SW 1271 (cell line): Measurements from ENCODE around the gene ABITRAM.
A peak's percentile ranks its signal among the peaks of the same experiment; 100 is the strongest.
"Not testable (repeated sequence)": the region's sequence is repeated elsewhere in the genome, so short reads cannot be mapped to it uniquely, and the experiment has no call there.

Source experiments
- DNase-seq, 2 experiments: peaks; one replicate each; lab custom pipeline; 2025; lab: John Stamatoyannopoulos, UW

Gene ABITRAM, protein sequence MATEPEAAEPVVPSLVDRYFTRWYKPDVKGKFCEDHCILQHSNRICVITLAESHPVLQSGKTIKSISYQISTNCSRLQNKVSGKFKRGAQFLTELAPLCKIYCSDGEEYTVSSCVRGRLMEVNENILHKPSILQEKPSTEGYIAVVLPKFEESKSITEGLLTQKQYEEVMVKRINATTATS

DNA sequence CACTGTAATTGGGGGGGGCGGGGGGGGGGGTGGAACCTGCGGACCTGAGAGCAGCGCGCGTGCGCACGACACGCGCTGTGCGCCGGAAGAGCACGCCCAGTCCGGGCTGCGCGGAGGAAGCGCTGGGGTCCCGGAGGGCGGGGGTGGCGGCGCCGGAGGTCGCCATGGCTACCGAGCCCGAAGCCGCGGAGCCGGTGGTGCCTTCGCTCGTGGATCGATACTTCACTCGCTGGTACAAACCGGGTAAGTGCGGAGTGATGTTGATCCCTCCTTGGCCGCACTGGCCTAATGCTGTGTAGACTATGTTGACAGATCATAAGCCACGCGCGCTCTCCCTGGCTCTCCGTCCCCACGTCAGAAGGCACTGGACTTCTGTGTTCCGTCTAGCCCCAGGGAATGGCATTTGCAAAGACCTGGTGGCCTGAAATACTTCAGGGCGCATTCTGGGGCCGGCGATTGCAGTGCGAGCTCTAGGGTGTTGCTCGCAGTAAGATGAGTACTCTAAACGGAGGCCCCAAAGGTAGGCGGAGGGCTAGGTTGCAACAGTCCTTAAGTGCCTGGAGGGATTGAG, at the start of gene ABITRAM:
Gene ABITRAM, plus strand, starts transcription at position 78 of the 571 bp plus-strand sequence. Its CDS starts 87 bp downstream, at position 165.
- DNase-seq: peak; percentile 63 to 91

DNA sequence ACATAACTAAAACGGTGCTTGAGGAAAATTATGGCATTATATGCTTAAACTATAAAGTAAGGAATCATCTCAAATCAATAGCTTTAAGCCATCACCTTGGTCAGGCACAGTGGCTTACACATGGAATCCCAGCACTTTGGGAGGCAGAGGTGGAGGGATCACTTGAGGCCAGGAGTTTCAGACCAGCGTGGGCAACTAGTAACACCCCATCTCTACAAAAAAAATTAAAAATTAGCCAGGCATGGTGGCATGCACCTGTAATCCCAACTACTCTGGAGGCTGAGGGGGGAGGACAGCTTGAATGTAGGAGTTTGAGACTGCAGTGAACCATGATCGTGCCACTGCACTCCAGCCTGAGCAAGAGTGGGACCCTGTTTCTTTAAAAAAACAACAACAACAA, 49.5 kb upstream of the ABITRAM start:
- no peak for DNase-seq

DNA sequence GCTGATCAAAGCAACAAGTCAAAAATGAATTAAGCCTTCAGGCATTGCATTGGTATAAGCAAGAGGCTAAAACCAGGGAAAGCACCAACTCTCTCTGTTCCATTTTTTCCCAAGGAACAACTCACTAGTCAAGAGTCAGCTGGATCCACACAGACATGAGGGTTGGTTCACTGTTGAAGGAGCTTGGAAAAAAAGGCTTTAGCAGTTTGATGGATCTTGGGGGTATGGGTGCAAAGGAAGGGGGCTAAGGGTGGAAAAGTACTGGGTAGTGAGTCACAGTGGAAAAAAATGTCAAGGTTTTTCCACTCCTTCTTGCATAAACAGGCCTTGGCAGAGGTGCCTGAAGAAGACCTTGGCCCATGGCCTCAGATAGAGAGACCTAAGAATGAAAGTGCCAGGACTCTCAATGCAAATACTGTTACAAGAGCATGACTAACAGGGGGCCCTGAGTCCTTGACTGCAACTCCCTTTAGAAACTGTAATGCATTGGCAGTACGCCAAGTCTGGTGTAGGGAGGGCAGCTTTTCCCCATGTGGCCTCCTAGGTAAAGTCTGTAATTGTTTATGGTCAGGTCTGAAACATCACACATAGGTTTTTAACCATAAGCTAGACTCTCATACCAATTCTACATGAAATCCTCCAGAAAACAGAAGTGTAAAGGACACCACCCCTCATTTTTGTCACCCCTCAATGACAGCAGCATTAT, 48.4 kb upstream of the ABITRAM start:
- DNase-seq: peak in 1 of 2 experiments; percentile 33

DNA sequence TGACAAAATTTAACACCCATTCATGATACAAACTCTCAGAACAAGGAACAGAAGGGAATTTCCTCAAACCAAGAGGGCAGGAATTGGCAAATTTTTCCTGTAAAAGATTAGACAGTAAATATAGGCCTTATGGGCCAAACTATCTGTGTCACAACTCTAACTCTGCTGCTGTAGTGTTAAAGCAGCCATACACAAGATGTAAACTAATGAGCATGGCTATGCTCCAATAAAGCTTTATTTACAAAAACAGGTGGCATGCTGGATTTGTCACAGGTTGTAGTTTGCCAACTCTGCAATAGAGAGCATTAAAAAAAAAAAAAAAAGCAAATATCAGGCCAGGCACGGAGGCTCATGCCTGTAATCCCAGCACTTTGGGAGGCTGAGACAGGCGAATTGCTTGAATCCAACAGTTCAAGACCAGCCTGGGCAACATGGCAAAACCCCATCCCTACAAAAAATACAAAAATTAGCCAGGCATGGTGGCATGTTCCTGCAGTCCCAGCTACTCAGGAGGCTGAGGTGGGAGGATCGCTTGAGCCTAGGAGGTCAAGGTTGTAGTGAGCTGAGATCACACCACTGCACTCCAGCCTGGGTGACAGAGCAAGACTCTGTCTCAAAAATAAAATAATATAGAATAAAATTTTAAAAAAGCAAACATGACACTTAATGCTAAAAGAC, 47.5 kb upstream of the ABITRAM start:
- DNase-seq: not testable (repeated sequence)

DNA sequence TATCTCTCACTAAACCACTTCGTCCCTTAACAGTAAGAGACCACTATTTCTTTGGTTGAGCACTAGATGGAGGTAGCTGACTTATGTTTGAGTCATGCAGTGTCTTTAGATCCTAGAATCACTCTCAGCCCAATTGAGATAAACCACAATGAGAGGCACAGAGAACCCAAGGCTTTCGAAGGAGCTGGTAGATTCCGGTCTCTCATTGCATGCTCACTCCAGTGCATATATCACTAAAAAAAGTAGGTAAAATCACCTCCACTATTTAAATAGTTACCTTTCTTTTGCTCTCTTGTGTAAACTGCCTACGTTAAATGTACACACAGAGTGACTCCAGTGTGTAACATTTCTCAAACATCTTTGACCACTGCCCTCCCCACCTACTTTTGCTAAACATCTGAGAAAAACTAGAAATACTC, 44.5 kb upstream of the ABITRAM start:
- DNase-seq: peak in 1 of 2 experiments; percentile 49

DNA sequence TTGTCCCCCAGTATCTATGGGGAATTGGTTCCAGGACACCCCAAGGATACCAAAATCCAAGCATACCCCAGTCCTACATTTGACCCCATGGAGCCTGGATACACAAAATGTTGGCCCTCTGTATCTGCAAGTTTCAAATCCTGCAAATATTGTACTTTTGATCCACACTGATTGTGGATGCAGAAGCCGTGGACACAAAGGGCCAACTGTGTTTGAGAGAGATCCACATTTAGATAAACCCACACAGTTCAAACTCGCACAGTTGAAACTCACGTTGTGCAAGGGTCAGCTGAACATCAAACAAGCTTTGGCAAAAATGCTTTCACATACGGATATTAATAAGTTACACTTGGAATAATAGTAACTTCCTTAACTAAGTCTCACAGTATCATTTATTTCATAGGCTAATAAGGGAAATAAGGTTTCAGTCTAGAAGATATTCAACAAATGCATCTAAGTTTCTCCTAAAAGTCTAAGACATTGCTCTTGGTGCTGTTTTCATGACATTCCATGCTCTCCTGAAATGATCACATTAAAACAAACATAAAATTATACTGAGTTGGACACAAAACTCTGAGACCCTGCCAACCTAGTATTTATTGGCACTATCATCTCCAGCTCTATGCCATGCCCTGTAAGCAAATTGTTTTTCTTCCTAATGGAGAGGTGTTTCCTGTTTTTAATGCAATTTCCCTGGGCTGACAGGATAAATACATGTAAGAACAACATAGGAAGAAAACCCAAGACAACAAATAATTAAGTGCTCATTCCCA, 39.8 kb upstream of the ABITRAM start:
- no peak for DNase-seq

DNA sequence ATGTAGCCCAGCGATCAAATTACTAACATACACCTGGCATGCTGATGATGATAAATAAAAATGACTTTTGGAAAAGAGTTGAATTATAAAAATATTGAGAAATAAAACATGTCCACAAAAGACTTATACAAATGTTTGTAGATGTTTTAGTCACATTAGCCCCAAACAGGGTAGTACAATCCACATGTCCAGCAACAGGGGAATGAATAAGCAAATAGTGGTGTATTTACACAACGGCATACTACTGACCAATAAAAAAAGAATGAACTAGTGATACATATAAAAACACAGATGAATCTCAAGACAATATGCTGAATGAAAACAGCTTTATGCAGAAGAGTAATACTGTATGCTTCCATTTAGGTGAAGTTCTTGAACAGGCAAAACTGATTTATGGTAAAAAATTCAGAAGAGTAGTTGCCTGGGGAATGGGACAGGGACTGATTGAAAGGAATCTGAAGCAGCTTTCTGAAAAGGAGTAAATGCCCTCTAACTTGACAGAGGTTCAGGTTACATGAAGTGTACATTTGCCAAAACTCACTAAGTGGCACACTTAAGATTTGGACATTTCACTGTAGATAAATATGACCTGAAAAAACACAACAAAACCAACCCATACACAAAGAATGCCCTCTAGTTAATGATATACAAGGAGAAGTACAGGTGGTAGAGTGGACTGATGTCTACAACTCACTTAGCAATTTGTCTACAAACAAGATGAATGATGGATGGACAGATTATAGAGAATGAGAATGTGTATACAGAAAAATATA, 36.7 kb upstream of the ABITRAM start:
- DNase-seq: no peak

DNA sequence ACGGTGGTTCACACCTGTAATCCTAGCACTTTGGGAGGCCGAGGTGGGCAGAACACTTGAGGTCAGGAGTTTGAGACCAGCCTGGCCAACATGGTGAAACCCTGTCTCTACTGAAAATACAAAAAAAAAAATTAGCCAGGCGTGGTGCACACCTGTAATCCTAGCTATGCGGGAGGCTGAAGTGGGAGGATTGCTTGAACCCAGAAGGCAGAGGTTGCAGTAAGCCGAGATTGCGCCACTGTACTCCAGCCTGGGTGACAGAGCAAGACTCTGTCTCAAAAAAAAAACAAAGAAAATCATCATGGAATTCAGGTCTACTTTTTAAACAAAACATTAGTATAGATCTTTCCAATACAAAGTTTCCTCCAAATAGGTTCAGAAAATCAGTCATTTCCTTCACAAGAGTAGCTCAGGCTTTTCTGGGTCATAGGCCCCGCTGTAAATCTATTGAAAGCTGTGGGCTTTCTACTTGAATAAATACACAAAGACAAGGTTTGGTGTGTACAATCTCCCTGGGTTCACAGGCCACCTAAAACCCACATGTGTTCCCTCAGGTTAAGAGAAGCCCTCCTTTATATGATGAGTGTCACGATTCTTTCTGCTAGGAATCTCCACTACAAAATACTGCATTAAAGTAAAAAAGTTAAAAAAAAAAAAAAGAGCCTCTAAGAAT, 35.0 kb upstream of the ABITRAM start:
- not testable (repeated sequence) for DNase-seq

DNA sequence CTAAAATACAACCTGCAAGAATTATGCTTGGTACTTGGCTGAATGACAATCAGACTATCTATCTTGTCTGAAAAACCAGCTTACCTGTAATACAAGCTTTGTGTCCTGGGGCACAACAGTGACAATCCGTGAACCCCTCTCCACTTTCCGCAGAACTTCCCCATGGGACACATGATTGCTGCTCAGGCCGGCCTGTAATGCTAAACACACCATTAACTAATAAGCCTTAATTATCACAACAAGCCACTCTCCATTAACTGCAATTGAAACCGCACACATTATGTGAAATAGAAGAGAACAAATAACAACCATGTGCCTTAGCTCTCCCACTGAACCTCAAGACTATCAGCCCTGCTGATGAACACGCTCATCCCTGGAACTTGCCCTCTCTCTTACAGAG, 34.0 kb upstream of the ABITRAM start:
- DNase-seq: no peak

DNA sequence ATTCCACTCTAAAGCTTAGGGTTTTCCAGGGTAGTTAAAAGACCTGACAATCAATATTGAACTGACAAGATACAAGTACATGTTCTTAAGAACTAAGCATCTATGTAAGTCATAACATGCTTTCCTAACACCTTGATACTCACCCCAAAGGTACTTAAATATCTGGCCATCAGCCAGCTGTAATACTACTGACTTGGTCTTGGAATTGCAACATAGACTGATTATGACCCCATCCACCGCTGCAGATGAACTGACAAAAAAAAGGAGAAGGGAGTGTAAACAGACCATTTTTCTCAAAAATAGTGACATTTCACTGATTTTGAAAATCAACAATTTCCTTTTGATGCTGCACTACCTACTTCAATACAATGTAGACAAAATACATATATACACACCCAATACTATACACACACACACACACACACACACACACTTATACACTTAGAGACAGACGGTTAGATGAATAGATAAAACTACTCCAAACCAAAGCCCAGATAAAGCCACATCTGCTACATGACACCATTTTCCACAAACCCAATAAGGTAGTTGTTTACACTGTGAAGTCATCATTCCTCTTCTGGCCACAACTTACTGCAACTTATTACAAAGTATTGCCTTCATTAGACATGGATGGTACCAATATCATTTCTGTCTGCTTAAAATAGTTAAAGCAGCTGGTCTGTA, 30.6 kb upstream of the ABITRAM start:
- no peak for DNase-seq

DNA sequence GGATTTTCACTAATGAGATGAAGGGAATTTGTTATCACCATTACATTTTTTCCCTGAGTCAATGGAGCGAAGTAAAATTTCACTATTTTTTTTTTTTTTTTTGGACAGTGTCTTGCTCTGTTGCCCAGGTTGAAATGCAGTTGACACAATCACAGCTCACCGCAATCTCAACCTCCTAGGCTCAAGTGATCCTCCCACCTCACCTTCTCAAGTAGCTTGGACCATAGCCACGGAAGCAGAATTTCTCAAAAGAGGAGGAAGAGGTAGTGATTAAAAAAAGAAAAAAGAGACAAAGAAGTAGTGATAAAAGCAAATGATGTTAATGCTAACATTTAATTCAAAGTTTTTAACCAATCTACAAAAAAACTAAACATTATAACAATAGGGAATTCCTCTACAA, 30.0 kb upstream of the ABITRAM start:
- no peak for DNase-seq

DNA sequence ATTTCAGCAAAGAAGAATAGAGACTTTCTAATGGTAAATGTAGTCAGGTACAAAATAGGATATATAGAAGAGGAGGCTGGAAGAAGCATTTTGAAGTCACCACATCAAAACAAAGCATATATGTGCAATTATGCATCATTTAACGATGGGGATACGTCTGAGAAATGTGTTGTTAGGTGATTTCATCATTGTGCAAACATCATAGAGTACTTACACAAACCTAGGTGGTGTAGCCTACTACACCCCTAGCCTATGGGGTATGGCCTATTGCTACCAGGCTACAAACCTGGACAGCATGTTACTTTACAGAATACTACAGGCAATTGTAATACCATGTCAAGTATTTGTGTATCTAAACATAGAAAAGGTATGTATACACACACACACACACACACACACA, 28.7 kb upstream of the ABITRAM start:
- DNase-seq: no peak

DNA sequence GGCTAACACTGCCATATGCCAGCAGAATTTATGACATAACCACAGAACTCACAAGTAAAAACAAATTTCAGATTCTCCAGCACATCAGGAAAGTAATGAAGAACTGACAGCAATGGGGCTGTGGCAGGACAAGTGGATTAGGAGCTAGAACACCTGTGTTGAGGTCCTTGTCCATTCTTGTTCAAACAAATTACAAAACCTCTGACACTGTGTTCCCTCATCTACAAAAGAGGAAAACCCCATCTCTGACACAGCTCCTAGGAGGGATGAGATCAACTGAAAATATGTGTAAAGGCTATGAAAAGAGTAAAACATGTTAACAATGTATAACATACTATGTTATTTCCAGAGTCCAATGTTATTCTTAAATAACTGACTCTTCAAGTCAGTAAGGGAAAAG, 23.8 kb upstream of the ABITRAM start:
- DNase-seq: no peak

DNA sequence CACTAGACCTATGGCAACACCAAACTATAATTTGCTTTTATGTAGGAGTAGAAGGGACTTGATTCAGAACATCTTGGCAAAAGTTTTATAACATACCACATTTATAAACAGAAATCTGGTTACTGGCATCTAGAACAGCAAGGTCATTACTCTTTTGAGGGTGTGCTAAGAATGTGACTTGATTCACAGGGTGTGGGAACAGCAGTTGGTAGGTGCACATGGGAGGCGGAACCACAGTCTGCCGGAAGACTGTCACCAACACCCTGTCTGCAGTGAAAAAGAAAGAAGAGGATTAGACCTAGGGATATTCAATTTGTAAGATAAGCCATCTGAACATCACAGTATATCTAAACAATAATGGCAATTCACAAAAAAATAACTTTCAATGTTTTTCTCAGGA, 23.3 kb upstream of the ABITRAM start:
- no peak for DNase-seq

DNA sequence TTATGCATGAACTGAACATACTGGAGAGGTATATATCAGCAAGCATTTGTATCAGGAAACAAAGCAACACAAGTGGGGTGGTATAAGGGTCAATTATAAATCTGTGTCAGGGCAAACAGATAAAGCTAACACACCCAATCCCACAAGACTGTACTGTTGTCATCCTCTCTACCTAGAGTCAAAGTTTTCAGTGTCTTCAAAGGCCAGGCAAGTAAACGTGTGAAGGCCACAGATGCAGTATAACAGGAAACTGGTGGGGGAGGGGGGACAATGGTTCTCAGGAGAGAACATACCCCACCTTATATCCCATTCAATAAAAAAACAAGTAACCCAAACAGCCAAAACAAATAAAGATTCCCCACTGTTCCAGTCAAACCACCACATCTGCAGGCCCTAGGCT, 22.4 kb upstream of the ABITRAM start:
- DNase-seq: no peak

DNA sequence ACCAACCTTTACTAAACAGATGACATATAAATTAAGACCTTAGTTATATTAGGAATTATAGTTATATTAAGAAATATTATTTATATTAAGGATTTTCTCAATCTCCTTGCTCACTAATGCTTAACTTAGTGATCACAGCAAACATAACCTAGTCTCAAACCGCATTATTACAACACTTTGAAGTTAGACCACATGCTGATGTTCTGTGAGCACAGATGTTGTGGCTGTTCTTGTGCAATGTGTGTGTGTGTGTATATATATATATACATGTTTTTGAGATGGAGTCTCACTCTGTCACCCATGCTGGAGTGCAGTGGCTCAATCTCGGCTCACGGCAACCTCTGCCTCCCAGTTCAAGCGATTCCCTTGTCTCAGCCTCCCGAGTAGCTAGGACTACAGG, 20.8 kb upstream of the ABITRAM start:
- no peak for DNase-seq

DNA sequence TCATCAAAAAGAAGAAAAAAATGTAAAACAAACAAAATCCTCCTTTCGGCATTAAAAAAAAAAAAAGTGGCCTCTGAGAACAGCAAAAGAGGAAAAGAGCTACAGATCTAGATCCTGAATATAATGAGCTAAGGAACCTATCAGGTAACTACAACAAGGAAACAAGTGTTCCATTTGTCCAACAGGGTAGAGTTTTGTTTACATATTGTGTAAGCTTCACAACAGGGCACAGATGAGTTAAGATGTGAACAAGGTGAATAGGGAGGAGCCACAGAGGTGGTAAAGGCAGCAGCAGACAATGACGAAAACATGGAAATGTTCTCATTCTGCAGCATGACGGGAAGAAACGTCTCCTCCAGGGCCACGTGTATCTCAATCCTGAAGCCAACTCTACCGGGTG, 14.7 kb upstream of the ABITRAM start:
- DNase-seq: no peak

DNA sequence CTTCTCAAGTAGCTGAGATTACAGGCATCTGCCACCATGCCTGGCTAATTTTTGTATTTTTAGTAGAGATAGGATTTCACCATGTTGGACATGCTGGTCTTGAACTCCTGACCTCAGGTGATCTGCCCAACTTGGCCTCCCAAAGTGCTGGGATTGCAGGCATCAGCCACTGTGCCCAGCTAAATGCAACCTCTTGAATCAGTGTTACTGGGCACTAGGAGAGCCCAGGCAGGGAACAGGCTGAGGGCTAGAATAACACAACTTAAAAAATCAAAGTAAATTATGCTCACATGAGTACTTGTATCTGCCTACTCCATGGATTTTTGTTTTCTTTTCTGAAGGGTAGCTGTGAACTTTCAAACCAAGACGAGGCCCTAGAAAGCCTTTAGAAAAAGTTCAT, 13.8 kb upstream of the ABITRAM start:
- not testable (repeated sequence) for DNase-seq

DNA sequence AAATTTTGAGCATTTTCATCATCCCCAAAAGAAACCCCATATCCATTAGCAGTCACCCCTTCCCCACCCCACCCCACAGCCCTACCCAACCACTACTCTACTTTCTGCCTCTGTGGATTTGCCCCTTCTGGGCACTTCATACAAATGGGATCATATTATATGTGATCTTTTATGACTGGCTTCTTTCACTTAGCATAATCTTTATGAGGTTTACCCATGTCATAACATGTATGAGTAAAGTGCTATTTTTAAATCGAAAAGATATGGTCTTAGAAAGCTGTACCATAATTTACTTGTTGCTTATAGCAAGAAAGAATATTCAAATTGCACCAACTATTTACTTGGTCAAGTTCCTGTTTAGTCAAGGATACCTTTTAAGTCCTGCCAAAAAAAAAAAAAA, 13.0 kb upstream of the ABITRAM start:
- no peak for DNase-seq

DNA sequence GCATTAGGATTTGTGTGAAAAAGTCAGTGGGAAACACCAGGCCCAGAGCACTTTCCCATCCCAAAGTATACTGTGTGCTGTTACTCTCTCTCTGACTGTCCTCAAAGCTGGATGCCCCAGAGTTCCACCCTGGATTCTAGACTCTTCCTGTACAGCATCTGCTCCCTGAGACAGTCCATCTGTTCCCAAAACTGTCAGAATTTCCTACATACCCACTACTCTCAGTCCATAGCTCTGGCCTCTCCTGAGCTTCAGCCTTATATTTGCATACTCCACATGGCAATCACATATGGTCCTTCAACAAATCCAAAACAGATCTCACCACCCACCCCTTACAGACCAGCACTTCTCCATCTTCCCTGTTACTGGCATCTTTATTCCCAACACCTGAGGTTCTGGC, 9.7 kb upstream of the ABITRAM start:
- no peak for DNase-seq
